Measurements from ENCODE around the gene PABPN1L. TPM values are rescaled to one million over a fixed set of nuclear protein-coding genes. Genes with fewer than 3 reads are reported as not detected.
"Not testable (repeated sequence)": the region's sequence is repeated elsewhere in the genome, so short reads cannot be mapped to it uniquely, and the experiment has no call there.

The PABPN1L gene
- total and polyA plus RNA-seq, 12 donors: 0.21 TPM; not detected in 11

DNA sequence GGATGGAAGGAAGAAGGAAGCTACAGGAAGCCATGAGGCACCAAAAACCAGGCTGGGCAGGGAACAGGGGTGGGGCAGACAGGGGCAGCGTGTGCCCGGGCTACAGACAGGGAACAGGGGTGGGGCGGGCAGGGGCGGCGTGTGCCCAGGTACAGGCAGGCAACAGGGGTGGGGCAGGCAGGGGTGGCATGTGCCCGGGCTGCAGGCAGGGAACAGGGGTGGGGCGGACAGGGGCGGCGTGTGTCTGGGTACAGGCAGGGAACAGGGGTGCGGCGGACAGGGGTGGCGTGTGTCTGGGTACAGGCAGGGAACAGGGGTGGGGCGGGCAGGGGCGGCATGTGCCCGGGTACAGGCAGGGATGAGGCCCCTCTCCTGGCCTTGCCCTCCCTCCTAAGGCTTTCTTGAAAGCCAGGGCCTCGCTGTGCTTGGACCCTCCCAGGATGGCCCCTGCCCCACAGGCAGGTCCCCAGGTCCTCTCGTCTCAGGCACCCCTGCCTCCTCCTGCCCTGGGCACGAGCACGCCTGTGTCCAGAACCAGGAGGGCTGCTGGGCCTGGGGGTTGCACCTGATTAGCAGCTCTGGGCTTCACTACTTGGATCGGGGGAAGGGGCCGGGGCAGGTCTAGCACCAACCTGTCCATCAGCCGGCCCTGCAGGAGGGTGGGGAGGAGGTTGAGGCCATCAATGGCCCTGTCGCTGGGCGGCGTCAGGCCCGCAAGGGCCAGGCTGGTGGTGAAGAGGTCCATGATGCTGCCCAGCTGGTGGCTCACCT lies 40.2 kb downstream of the PABPN1L start:
- no peak overlapping the region for H3K27ac ChIP-seq
- TF ChIP-seq, protein P1, sequence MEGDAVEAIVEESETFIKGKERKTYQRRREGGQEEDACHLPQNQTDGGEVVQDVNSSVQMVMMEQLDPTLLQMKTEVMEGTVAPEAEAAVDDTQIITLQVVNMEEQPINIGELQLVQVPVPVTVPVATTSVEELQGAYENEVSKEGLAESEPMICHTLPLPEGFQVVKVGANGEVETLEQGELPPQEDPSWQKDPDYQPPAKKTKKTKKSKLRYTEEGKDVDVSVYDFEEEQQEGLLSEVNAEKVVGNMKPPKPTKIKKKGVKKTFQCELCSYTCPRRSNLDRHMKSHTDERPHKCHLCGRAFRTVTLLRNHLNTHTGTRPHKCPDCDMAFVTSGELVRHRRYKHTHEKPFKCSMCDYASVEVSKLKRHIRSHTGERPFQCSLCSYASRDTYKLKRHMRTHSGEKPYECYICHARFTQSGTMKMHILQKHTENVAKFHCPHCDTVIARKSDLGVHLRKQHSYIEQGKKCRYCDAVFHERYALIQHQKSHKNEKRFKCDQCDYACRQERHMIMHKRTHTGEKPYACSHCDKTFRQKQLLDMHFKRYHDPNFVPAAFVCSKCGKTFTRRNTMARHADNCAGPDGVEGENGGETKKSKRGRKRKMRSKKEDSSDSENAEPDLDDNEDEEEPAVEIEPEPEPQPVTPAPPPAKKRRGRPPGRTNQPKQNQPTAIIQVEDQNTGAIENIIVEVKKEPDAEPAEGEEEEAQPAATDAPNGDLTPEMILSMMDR (IDR thresholded peaks at IDR 0.05): no peak
- intact Hi-C loops (cut with DNase I): loop anchor here in 1 of 10 donors (5.0 kb wide), 1 partner anchor 921 kb away; no protein-coding TSS in a partner anchor
- no peak overlapping the region for H3K4me3 ChIP-seq
- DNase-seq: no peak
- no peaks in the 10 kb centered on the region for H3K4me1 ChIP-seq
- H3K9me3 ChIP-seq: no peaks in the 10 kb centered on the region
- peaks cover 0 to 71% (median 7%) of the 10 kb centered on the region in 9 donors for H3K36me3 ChIP-seq
- no peak for ATAC-seq
- WGBS, 2 donors: 95 to 96% methylated on average over 26 of the region's 26 CpGs
- H3K27me3 ChIP-seq: no peaks in the 10 kb centered on the region

DNA sequence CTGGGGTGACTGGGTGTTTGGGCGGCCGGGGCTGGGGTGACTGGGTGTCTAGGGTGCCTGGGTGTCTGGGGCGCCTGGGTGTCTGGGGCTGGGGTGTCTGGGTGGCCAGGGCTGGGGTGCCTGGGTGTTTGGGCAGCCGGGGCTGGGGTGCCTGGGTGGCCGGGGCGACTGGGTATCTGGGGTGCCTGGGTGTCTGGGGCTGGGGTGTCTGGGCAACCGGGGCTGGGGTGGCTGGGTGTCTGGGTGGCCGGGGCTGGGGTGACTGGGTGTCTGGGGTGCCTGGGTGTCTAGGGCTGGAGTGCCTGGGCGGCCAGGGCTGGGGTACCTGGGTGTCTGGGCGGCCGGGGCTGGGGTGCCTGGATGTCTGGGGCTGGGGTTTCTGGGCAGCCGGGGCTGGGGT lies 41.3 kb downstream of the PABPN1L start:
- DNase-seq (no peak), ATAC-seq (no peak)
- TF ChIP-seq, protein P1 (IDR thresholded peaks at IDR 0.05): no peak
- intact Hi-C loops (cut with DNase I): loop anchor here in 1 of 10 donors (5.0 kb wide), 1 partner anchor 922 kb away; no protein-coding TSS in a partner anchor
- peaks cover 0 to 71% (median 7%) of the 10 kb centered on the region in 9 donors for H3K36me3 ChIP-seq
- H3K27me3 ChIP-seq: no peaks in the 10 kb centered on the region
- no peak overlapping the region for H3K27ac ChIP-seq
- 83 to 97% methylated on average over 7 to 12 of the region's 12 CpGs for WGBS, 2 donors
- H3K4me3 ChIP-seq: no peak overlapping the region
- no peaks in the 10 kb centered on the region for H3K9me3 ChIP-seq
- no peaks in the 10 kb centered on the region for H3K4me1 ChIP-seq

DNA sequence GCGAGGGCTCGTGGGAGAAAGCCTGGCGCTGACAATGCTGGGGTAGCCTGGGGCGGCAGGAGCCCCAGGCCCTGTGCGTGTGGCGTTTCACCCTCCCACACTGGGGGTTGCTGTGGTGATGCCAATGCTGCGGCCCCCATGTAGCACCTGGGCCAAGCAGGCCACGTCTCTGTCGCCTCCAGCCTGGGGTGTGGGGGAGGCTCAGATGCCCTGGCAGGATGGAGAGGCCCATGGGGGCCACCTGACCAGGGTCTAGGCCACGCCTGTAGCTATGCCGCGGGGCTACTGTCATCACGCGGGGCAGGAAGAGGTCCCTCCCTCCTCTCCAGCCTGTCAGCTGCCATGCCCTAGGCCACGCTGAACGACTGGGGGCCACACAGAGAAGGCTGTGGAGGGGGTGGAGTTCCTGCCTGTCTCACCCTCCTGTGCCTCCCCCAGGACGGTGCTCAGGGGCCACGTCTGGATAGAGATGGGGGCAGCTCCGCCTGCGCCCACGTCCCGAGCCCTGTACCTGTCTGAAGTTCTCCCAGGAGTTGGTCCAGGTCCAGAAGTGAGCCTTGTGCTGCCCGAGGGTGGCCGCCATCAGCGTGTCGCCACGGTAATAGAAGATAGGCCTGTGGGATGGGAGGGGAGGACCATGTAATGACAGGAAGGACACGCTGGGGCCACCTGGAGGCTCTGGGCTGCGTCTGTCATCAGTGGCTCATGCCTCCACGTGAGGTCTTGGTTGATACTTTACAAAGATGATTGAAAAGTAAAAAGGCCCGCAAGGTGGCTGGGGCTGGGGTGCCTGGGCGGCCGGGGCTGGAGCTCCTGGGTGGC lies 42.0 kb downstream of the PABPN1L start:
- TF ChIP-seq, protein P1 (IDR thresholded peaks at IDR 0.05): no peak
- Histone ChIP-seq H3K27me3 (no peaks in the 10 kb centered on the region), H3K4me3 (no peak overlapping the region), H3K9me3 (no peaks in the 10 kb centered on the region), H3K27ac (no peak overlapping the region), H3K4me1 (no peaks in the 10 kb centered on the region), H3K36me3 (peaks cover 0 to 70% (median 7%) of the 10 kb centered on the region in 9 donors)
- intact Hi-C loops (cut with DNase I): loop anchor here in 1 of 10 donors (5.0 kb wide), 1 partner anchor 923 kb away; no protein-coding TSS in a partner anchor
- ATAC-seq (no peak), DNase-seq (no peak)
- WGBS, 2 donors: 85 to 88% methylated on average over 31 to 33 of the region's 33 CpGs

DNA sequence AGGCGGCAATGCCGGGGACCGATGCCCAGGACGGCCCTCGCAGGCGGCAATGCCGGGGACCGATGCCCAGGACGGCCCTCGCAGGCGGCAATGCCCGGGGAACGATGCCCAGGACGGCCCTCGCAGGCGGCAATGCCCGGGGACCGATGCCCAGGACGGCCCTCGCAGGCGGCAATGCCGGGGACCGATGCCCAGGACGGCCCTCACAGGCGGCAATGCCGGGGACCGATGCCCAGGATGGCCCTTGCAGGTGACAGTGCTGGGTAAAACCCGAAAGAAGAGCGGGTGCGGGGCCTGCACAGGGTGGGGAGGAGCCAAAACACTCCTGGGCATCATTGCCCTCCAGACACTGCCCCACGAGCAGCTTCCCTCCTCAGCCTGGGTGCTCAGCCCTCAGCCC lies 42.8 kb downstream of the PABPN1L start:
- not testable (repeated sequence) for H3K27me3 ChIP-seq

More for the DNA sequence above, 42.8 kb downstream of the PABPN1L start:
- DNase-seq; H3K4me1 ChIP-seq; H3K9me3 ChIP-seq; H3K4me3 ChIP-seq; ATAC-seq; H3K27ac ChIP-seq; intact Hi-C loops (cut with DNase I): not testable (repeated sequence)
- 99% methylated on average over 21 to 28 of the region's 31 CpGs for WGBS, 2 donors
- peaks cover 0 to 68% (median 7%) of the 10 kb centered on the region in 9 donors for H3K36me3 ChIP-seq

Measured in heart right ventricle (tissue), 16 donors.